Erythroblast (primary cell): ENCODE results near the gene SMIM3.

Experiments used
- GATA1 ChIP-seq: IDR thresholded peaks from 2 replicates; pipeline ENCODE4 v1.6.1; 2011; ENCODE audit warnings: low read depth, mild to moderate bottlenecking, control low read depth, low read length, moderate library complexity
- POLR2A ChIP-seq: IDR thresholded peaks from 2 replicates; pipeline ENCODE4 v1.6.1; 2011; ENCODE audit warnings: mild to moderate bottlenecking, low read length

- TF ChIP-seq POLR2A (no peak), GATA1 (no peak)
Measured at GRCh38 chr5:150829744-150830143, 51.2 kb downstream of the SMIM3 start.
